ENCODE data around the gene MORN4.

The MORN4 gene

GRCh38 chr10:97632949-97633884 lies at the start of gene MORN4:
Gene MORN4, minus strand, starts transcription at chr10:97633500. Its CDS starts 13,847 bp downstream, at chr10:97619653.
- Histone ChIP-seq H3K9me3 (ENCODE audit: insufficient read depth, low read depth, low read length) (no peaks in the 10 kb centered on the region), H3K4me3 (ENCODE audit: low read length) (peak within 1 kb of the TSS; percentile 96), H3K4me1 (ENCODE audit: insufficient read depth, low read length) (0 out of 2 replicates have a peak, but pooled peaks cover 3% of the 10 kb centered on the region), H3K9ac (ENCODE audit: low read depth, low read length) (peak within 1 kb of the TSS; percentile 92; the same call in 1 of the 2 replicates), H3K36me3 (ENCODE audit: insufficient read depth, low read depth, low read length) (no peaks in the 10 kb centered on the region), H3K27ac (ENCODE audit: low read length) (peak within 1 kb of the TSS; percentile 45), H3K27me3 (ENCODE audit: insufficient read depth, low read length) (no peaks in the 10 kb centered on the region)

- Histone ChIP-seq H3K9me3 (ENCODE audit: insufficient read depth, low read depth, low read length) (no peaks in the 10 kb centered on the region), H3K4me1 (ENCODE audit: insufficient read depth, low read length) (no peaks in the 10 kb centered on the region; the same call in 1 of the 2 replicates), H3K9ac (ENCODE audit: low read depth, low read length) (no peak overlapping the region), H3K27me3 (ENCODE audit: insufficient read depth, low read length) (peaks cover 7% of the 10 kb centered on the region), H3K27ac (ENCODE audit: low read length) (no peak overlapping the region), H3K36me3 (ENCODE audit: insufficient read depth, low read depth, low read length) (no peaks in the 10 kb centered on the region; the same call in 1 of the 2 replicates), H3K4me3 (ENCODE audit: low read length) (no peak overlapping the region)
Observed at GRCh38 chr10:97682042-97682441, 48.7 kb upstream of the MORN4 start.

- Histone ChIP-seq H3K36me3 (ENCODE audit: insufficient read depth, low read depth, low read length) (peaks cover 18% of the 10 kb centered on the region), H3K4me1 (ENCODE audit: insufficient read depth, low read length) (no peaks in the 10 kb centered on the region), H3K27ac (ENCODE audit: low read length) (no peak overlapping the region), H3K4me3 (ENCODE audit: low read length) (no peak overlapping the region), H3K9me3 (ENCODE audit: insufficient read depth, low read depth, low read length) (no peaks in the 10 kb centered on the region), H3K9ac (ENCODE audit: low read depth, low read length) (no peak overlapping the region), H3K27me3 (ENCODE audit: insufficient read depth, low read length) (no peaks in the 10 kb centered on the region)
Observed at GRCh38 chr10:97679594-97679993, 46.3 kb upstream of the MORN4 start.

- no peak overlapping the region for H3K9ac ChIP-seq (ENCODE audit: low read depth, low read length)
- H3K27me3 ChIP-seq (ENCODE audit: insufficient read depth, low read length) = no peaks in the 10 kb centered on the region
- no peak overlapping the region for H3K27ac ChIP-seq (ENCODE audit: low read length)
- peaks cover 34% of the 10 kb centered on the region for H3K36me3 ChIP-seq (ENCODE audit: insufficient read depth, low read depth, low read length)
- H3K4me1 ChIP-seq (ENCODE audit: insufficient read depth, low read length) = no peaks in the 10 kb centered on the region
- no peak overlapping the region for H3K4me3 ChIP-seq (ENCODE audit: low read length)
- H3K9me3 ChIP-seq (ENCODE audit: insufficient read depth, low read depth, low read length) = no peaks in the 10 kb centered on the region
Observed at GRCh38 chr10:97676770-97677581, 43.7 kb upstream of the MORN4 start.

- no peak overlapping the region for H3K27ac ChIP-seq (ENCODE audit: low read length)
- H3K4me3 ChIP-seq (ENCODE audit: low read length) = no peak overlapping the region
- no peaks in the 10 kb centered on the region for H3K9me3 ChIP-seq (ENCODE audit: insufficient read depth, low read depth, low read length)
- H3K4me1 ChIP-seq (ENCODE audit: insufficient read depth, low read length) = no peaks in the 10 kb centered on the region
- no peak overlapping the region for H3K9ac ChIP-seq (ENCODE audit: low read depth, low read length)
- H3K27me3 ChIP-seq (ENCODE audit: insufficient read depth, low read length) = no peaks in the 10 kb centered on the region
- H3K36me3 ChIP-seq (ENCODE audit: insufficient read depth, low read depth, low read length) = peaks cover 45% of the 10 kb centered on the region
Observed at GRCh38 chr10:97675222-97675621, 41.9 kb upstream of the MORN4 start.

GRCh38 chr10:97673736-97674525 lies 40.6 kb upstream of the MORN4 start:
- H3K9me3 ChIP-seq (ENCODE audit: insufficient read depth, low read depth, low read length) = no peaks in the 10 kb centered on the region
- H3K4me3 ChIP-seq (ENCODE audit: low read length) = no peak overlapping the region
- H3K36me3 ChIP-seq (ENCODE audit: insufficient read depth, low read depth, low read length) = peaks cover 57% of the 10 kb centered on the region
- no peaks in the 10 kb centered on the region for H3K4me1 ChIP-seq (ENCODE audit: insufficient read depth, low read length)
- no peak overlapping the region for H3K27ac ChIP-seq (ENCODE audit: low read length)
- no peaks in the 10 kb centered on the region for H3K27me3 ChIP-seq (ENCODE audit: insufficient read depth, low read length)
- H3K9ac ChIP-seq (ENCODE audit: low read depth, low read length) = no peak overlapping the region

- Histone ChIP-seq H3K27ac (ENCODE audit: low read length) (no peak overlapping the region), H3K4me3 (ENCODE audit: low read length) (no peak overlapping the region), H3K9ac (ENCODE audit: low read depth, low read length) (no peak overlapping the region), H3K4me1 (ENCODE audit: insufficient read depth, low read length) (no peaks in the 10 kb centered on the region), H3K36me3 (ENCODE audit: insufficient read depth, low read depth, low read length) (peaks cover 75% of the 10 kb centered on the region), H3K9me3 (ENCODE audit: insufficient read depth, low read depth, low read length) (no peaks in the 10 kb centered on the region), H3K27me3 (ENCODE audit: insufficient read depth, low read length) (no peaks in the 10 kb centered on the region)
Observed at GRCh38 chr10:97669571-97669970, 36.3 kb upstream of the MORN4 start.

GRCh38 chr10:97667463-97667862 lies 34.2 kb upstream of the MORN4 start:
- H3K36me3 ChIP-seq (ENCODE audit: insufficient read depth, low read depth, low read length) = peaks cover 80% of the 10 kb centered on the region
- H3K27me3 ChIP-seq (ENCODE audit: insufficient read depth, low read length) = no peaks in the 10 kb centered on the region
- no peak overlapping the region for H3K4me3 ChIP-seq (ENCODE audit: low read length)
- H3K27ac ChIP-seq (ENCODE audit: low read length) = no peak overlapping the region
- no peaks in the 10 kb centered on the region for H3K9me3 ChIP-seq (ENCODE audit: insufficient read depth, low read depth, low read length)
- no peaks in the 10 kb centered on the region for H3K4me1 ChIP-seq (ENCODE audit: insufficient read depth, low read length)
- H3K9ac ChIP-seq (ENCODE audit: low read depth, low read length) = no peak overlapping the region

GRCh38 chr10:97666992-97667391 lies 33.7 kb upstream of the MORN4 start:
- Histone ChIP-seq H3K36me3 (ENCODE audit: insufficient read depth, low read depth, low read length) (peaks cover 85% of the 10 kb centered on the region), H3K4me1 (ENCODE audit: insufficient read depth, low read length) (no peaks in the 10 kb centered on the region), H3K9ac (ENCODE audit: low read depth, low read length) (no peak overlapping the region), H3K27me3 (ENCODE audit: insufficient read depth, low read length) (no peaks in the 10 kb centered on the region), H3K27ac (ENCODE audit: low read length) (no peak overlapping the region), H3K9me3 (ENCODE audit: insufficient read depth, low read depth, low read length) (no peaks in the 10 kb centered on the region), H3K4me3 (ENCODE audit: low read length) (no peak overlapping the region)

- no peak overlapping the region for H3K9ac ChIP-seq (ENCODE audit: low read depth, low read length)
- H3K9me3 ChIP-seq (ENCODE audit: insufficient read depth, low read depth, low read length) = no peaks in the 10 kb centered on the region
- H3K36me3 ChIP-seq (ENCODE audit: insufficient read depth, low read depth, low read length) = peaks cover 76% of the 10 kb centered on the region
- no peak overlapping the region for H3K27ac ChIP-seq (ENCODE audit: low read length)
- no peak overlapping the region for H3K4me3 ChIP-seq (ENCODE audit: low read length)
- no peaks in the 10 kb centered on the region for H3K4me1 ChIP-seq (ENCODE audit: insufficient read depth, low read length)
- no peaks in the 10 kb centered on the region for H3K27me3 ChIP-seq (ENCODE audit: insufficient read depth, low read length)
Observed at GRCh38 chr10:97664282-97664850, 31.1 kb upstream of the MORN4 start.

- Histone ChIP-seq H3K27ac (ENCODE audit: low read length) (no peak overlapping the region), H3K27me3 (ENCODE audit: insufficient read depth, low read length) (no peaks in the 10 kb centered on the region), H3K4me1 (ENCODE audit: insufficient read depth, low read length) (no peaks in the 10 kb centered on the region), H3K9me3 (ENCODE audit: insufficient read depth, low read depth, low read length) (no peaks in the 10 kb centered on the region), H3K4me3 (ENCODE audit: low read length) (no peak overlapping the region), H3K36me3 (ENCODE audit: insufficient read depth, low read depth, low read length) (peaks cover 77% of the 10 kb centered on the region), H3K9ac (ENCODE audit: low read depth, low read length) (no peak overlapping the region)
Observed at GRCh38 chr10:97659589-97659988, 26.3 kb upstream of the MORN4 start.
